ENCODE results near the gene TENT4B. TPM values are rescaled to one million over a fixed set of nuclear protein-coding genes. Genes with fewer than 3 reads are reported as not detected.

TENT4B gene
- total RNA-seq, 2 donors from 2014 or later: 15.0 to 15.9 TPM

- Histone ChIP-seq H3K4me1 (ENCODE audit: control insufficient read depth in 1 of 2, low read depth in 2 of 2) (peaks cover 12 to 24% of the 10 kb centered on the region in 2 donors), H3K27me3 (replicated peaks; ENCODE audit: insufficient read depth) (no peaks in the 10 kb centered on the region), H3K4me3 (no peak overlapping the region), H3K36me3 (no peaks in the 10 kb centered on the region), H3K27ac (peak overlapping the region in 1 of 2 donors; percentile 34), H3K9me3 (no peaks in the 10 kb centered on the region)
- ATAC-seq (ENCODE audit: insufficient number of reproducible peaks, low FRiP score, low read depth) (no peak), DNase-seq (ENCODE audit: low spot score) (no peak)
- TF ChIP-seq, protein P1, sequence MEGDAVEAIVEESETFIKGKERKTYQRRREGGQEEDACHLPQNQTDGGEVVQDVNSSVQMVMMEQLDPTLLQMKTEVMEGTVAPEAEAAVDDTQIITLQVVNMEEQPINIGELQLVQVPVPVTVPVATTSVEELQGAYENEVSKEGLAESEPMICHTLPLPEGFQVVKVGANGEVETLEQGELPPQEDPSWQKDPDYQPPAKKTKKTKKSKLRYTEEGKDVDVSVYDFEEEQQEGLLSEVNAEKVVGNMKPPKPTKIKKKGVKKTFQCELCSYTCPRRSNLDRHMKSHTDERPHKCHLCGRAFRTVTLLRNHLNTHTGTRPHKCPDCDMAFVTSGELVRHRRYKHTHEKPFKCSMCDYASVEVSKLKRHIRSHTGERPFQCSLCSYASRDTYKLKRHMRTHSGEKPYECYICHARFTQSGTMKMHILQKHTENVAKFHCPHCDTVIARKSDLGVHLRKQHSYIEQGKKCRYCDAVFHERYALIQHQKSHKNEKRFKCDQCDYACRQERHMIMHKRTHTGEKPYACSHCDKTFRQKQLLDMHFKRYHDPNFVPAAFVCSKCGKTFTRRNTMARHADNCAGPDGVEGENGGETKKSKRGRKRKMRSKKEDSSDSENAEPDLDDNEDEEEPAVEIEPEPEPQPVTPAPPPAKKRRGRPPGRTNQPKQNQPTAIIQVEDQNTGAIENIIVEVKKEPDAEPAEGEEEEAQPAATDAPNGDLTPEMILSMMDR (IDR thresholded peaks at IDR 0.05): no peak
These were observed 127.8 kb downstream of the TENT4B start for GRCh38 chr16:50280932-50281331.

Other genes with a start within 250 kb of the TENT4B start
- gene CNEP1R1, start 128.1 kb upstream of the TENT4B start, total RNA-seq: 10 to 100 TPM; 14.2 to 36.5 TPM
- 10 to 100 TPM; 23.4 to 30.8 TPM for gene HEATR3, start 87.3 kb upstream of the TENT4B start, total RNA-seq
- gene ADCY7, start 113.2 kb downstream of the TENT4B start, total RNA-seq: 10 to 100 TPM; 35.9 to 39.8 TPM
- gene BRD7, start 215.7 kb downstream of the TENT4B start, total RNA-seq: 10 to 100 TPM; 56.9 to 63.5 TPM